Psoas muscle (tissue), 8 donors: Measurements from ENCODE around the gene DPP9. TPM values are rescaled to one million over a fixed set of nuclear protein-coding genes. Genes with fewer than 3 reads are reported as not detected.

Experiments used
- ATAC-seq, 4 donors: fragments of 200-7000 bp; cut with Tn5 transposase; one replicate each; pipeline ENCODE4 v1.9.1; 2020; ENCODE audit warnings: moderate library complexity in 3 of 4, mild to moderate bottlenecking in 2 of 4
- DNase-seq, 2 donors: peaks; one replicate each; pipeline ENCODE4 v3.0.0-alpha.2; 2020
- H3K27ac ChIP-seq: fragments of 200-600 bp; one replicate; pipeline ENCODE4 v1.8.0; 2022
- H3K27me3 ChIP-seq, 3 donors: fragments of 200-600 bp in 1 of 3; one replicate each; pipeline versions ENCODE4 v1.6.1 to v1.8.0; 2013 to 2022; ENCODE audit warnings: low read length in 2 of 3, mild to moderate bottlenecking in 2 of 3, moderate library complexity in 1 of 3; ENCODE audit not compliant: insufficient read depth in 3 of 3
- H3K36me3 ChIP-seq, 2 donors: fragments of 200-600 bp in 1 of 2; one replicate each; pipeline versions ENCODE4 v1.6.1 to v1.8.0; 2013 to 2022; ENCODE audit warnings: low read depth in 1 of 2, mild to moderate bottlenecking in 1 of 2, moderate library complexity in 1 of 2; ENCODE audit not compliant: insufficient read depth in 1 of 2
- H3K4me1 ChIP-seq: fragments of 200-600 bp; one replicate; pipeline ENCODE4 v1.8.0; 2022
- H3K4me3 ChIP-seq: fragments of 200-600 bp; one replicate; pipeline ENCODE4 v1.8.0; 2022; ENCODE audit warnings: mild to moderate bottlenecking
- H3K9me3 ChIP-seq: fragments of 200-600 bp; one replicate; pipeline ENCODE4 v1.8.0; 2022
- CTCF ChIP-seq: fragments of 200-600 bp; IDR thresholded peaks from one replicate; pipeline ENCODE4 v1.8.0; 2022; ENCODE audit warnings: antibody characterized with exemption
- WGBS, 3 donors: extraction: QIAGEN DNeasy Blood & Tissue Kit; methylation state at CpG; one replicate each; pipeline versions ENCODE4 v1.1.6 to v1.1.7; 2013; 5-methylcytosine and 5-hydroxymethylcytosine counted together
- intact Hi-C, 2 donors: fragments of 100-400 bp; cut with DNase I; formaldehyde crosslinking; loops; one replicate each; pipeline versions ENCODE4 v1.11.0 to v1.14.2; 2022
- long read RNA-seq, 2 donors: library from polyadenylated mRNA; unstranded; transcript quantifications; one replicate each; pipeline ENCODE4 v2.0.0, GENCODE V29; 2021
- polyA plus RNA-seq, 3 donors: library from polyadenylated mRNA; stranded (reverse); fragments of 200-250 nt; gene quantifications; one replicate each; pipeline ENCODE4 v1.2.3, GENCODE V29; 2013
- total RNA-seq, 4 donors: library from RNA; stranded (reverse); fragmentation: NEBNext Ultra II Directional in 2 of 4; extraction: Animal tissue kit (Norgen Biotek cat#: 25700) in 2 of 4; gene quantifications; one replicate each; pipeline versions ENCODE4 v1.2.1 to v1.2.4, GENCODE V29; 2021 to 2023
- donor health status: healthy with polysubstance abuse.
- donor health status: DM: no; HTN: no; CAD: no; lungs with moderate emphysema.
- donor health status: Bipolar disorder and iron deficiency.
- donor health status: healthy.
- donor health status: DM: yes; HTN: yes; CAD: no.
- donor health status: DM: no; HTN: no; CAD: no.
- donor health status: DM: no; HTN: no; CAD: no.
- donor health status: DM: yes; HTN: yes; CAD: no.

DPP9 gene
- 10 to 100 TPM; 55.9 to 97.4 (median 78.6) TPM for total RNA-seq
- polyA plus RNA-seq: 100 to 1,000 TPM in 2 of 3 donors, 10 to 100 TPM in 1; 64.6 to 138 (median 108) TPM
- long read RNA-seq, donor 1, full-length matches to known transcripts: 6 of 42 reads
- long read RNA-seq, donor 1, partial matches to known transcripts: 34 of 42 reads
- long read RNA-seq, donor 1, other reads (novel, unspliced or antisense): 2 of 42 reads
- long read RNA-seq, donor 2, full-length matches to known transcripts: 49 of 205 reads
- long read RNA-seq, donor 2, partial matches to known transcripts: 56 of 205 reads
- long read RNA-seq, donor 2, other reads (novel, unspliced or antisense): 100 of 205 reads

GRCh38 chr19:4723595-4724514, at the start of gene DPP9:
DPP9 (minus strand) TSS chr19:4723842; CDS start chr19:4719906, 3,936 bp downstream.
- Histone ChIP-seq H3K4me1 (peaks cover 27% of the 10 kb centered on the region), H3K4me3 (peak within 1 kb of the TSS; percentile 97), H3K27ac (peak within 1 kb of the TSS; percentile 96), H3K36me3 (peaks cover 9 to 34% of the 10 kb centered on the region in 2 donors), H3K27me3 (no peaks in the 10 kb centered on the region), H3K9me3 (no peaks in the 10 kb centered on the region)
- peak; percentile 17 for TF ChIP-seq CTCF
- intact Hi-C loops: loop anchor here in 1 of 2 donors (5.0 kb wide), 1 partner anchor 68 kb away; the partner anchor contains the start of gene FEM1A
- 0% methylated on average over 45 to 79 of the region's 79 CpGs for WGBS, 3 donors
- DNase-seq (peak; percentile 98 to 99), ATAC-seq (peak; percentile 91 to 97 (median 95))

- H3K27me3 ChIP-seq: no peaks in the 10 kb centered on the region
- no peak for TF ChIP-seq CTCF
- no peaks in the 10 kb centered on the region for H3K9me3 ChIP-seq
- 46 to 63% (median 48%) methylated on average over 9 of the region's 9 CpGs for WGBS, 3 donors
- intact Hi-C loops: no loop called here
- DNase-seq (peak in 1 of 2 donors; percentile 25), ATAC-seq (no peak)
- no peaks in the 10 kb centered on the region for H3K36me3 ChIP-seq
- no peak overlapping the region for H3K27ac ChIP-seq
- H3K4me3 ChIP-seq: no peak overlapping the region
- no peaks in the 10 kb centered on the region for H3K4me1 ChIP-seq
Measured at GRCh38 chr19:4773047-4773640, 49.5 kb upstream of the DPP9 start.

GRCh38 chr19:4772566-4772965, 48.9 kb upstream of the DPP9 start:
- intact Hi-C loops: no loop called here
- 44 to 68% (median 45%) methylated on average over 2 of the region's 2 CpGs for WGBS, 3 donors
- Histone ChIP-seq H3K27ac (no peak overlapping the region), H3K9me3 (no peaks in the 10 kb centered on the region), H3K4me3 (no peak overlapping the region), H3K36me3 (no peaks in the 10 kb centered on the region), H3K4me1 (no peaks in the 10 kb centered on the region), H3K27me3 (no peaks in the 10 kb centered on the region)
- DNase-seq (no peak), ATAC-seq (no peak)
- TF ChIP-seq CTCF: no peak

GRCh38 chr19:4768934-4769777, 45.5 kb upstream of the DPP9 start:
- Histone ChIP-seq H3K27ac (no peak overlapping the region), H3K9me3 (no peaks in the 10 kb centered on the region), H3K4me3 (no peak overlapping the region), H3K36me3 (no peaks in the 10 kb centered on the region), H3K4me1 (no peaks in the 10 kb centered on the region), H3K27me3 (no peaks in the 10 kb centered on the region)
- 8 to 9% (median 8%) methylated on average over 37 of the region's 37 CpGs for WGBS, 3 donors
- ATAC-seq (peak; percentile 71 to 91 (median 82)), DNase-seq (peak; percentile 75 to 85)
- no peak for TF ChIP-seq CTCF
- intact Hi-C loops: no loop called here
